Measurements from ENCODE around the gene ATF4. TPM values are rescaled to one million over a fixed set of nuclear protein-coding genes. Genes with fewer than 3 reads are reported as not detected.
A peak's percentile ranks its signal among the peaks of the same experiment; 100 is the strongest.

The ATF4 gene
- total RNA-seq, 2 experiments from 2014 or later: 518 to 536 TPM

- TF ChIP-seq CTCF (IDR thresholded peaks at IDR 0.05): no peak
- DNase-seq (no peak), ATAC-seq (no peak)
- CTCF ChIA-PET: interaction anchor here (0.8 to 17.7 kb wide), 11 partner anchors 11 to 438 kb away, joined by 3 to 323 read pairs (median 11); partner anchors contain the start of genes ATF4 and RPS19BP1
- Mint-ChIP-seq H3K9me3 (no peaks in the 10 kb centered on the region), H3K4me1 (ENCODE audit: low read depth) (peaks cover 3% of the 10 kb centered on the region), H3K4me3 (no peak overlapping the region), H3K36me3 (ENCODE audit: low read depth) (peaks cover 2% of the 10 kb centered on the region), H3K27ac (no peak overlapping the region), H3K27me3 (no peaks in the 10 kb centered on the region)
- POLR2A ChIA-PET: interaction anchor here (0.9 to 3.0 kb wide), 6 partner anchors 13 to 180 kb away, joined by 3 to 14 read pairs (median 9); partner anchors contain the start of gene ATF4
- intact Hi-C loops (cut with micrococcal nuclease): loop anchor here (5.0 kb wide), 1 partner anchor 35 kb away; the partner anchor contains the start of gene RPS19BP1
These were observed 22.9 kb upstream of the ATF4 start for GRCh38 chr22:39497429-39497828.

GRCh38 chr22:39498368-39498767 lies 22.0 kb upstream of the ATF4 start:
- Mint-ChIP-seq H3K4me1 (ENCODE audit: low read depth) (peaks cover 5% of the 10 kb centered on the region), H3K9me3 (no peaks in the 10 kb centered on the region), H3K36me3 (ENCODE audit: low read depth) (peaks cover 8% of the 10 kb centered on the region), H3K27me3 (no peaks in the 10 kb centered on the region), H3K4me3 (no peak overlapping the region), H3K27ac (no peak overlapping the region)
- no peak for TF ChIP-seq CTCF (IDR thresholded peaks at IDR 0.05)
- CTCF ChIA-PET: interaction anchor here (0.8 to 17.7 kb wide), 6 partner anchors 10 to 155 kb away, joined by 3 to 323 read pairs (median 5); partner anchors contain the start of gene RPS19BP1
- POLR2A ChIA-PET: interaction anchor here (1.8 to 3.0 kb wide), 3 partner anchors 12 to 25 kb away, joined by 4 to 14 read pairs (median 7); partner anchors contain the start of gene ATF4
- DNase-seq: no peak
- no peak for ATAC-seq
- intact Hi-C loops (cut with micrococcal nuclease): loop anchor here (5.0 kb wide), 1 partner anchor 34 kb away; the partner anchor contains the start of gene RPS19BP1

GRCh38 chr22:39498802-39499201 lies 21.6 kb upstream of the ATF4 start:
- TF ChIP-seq CTCF (IDR thresholded peaks at IDR 0.05): no peak
- no peak overlapping the region for H3K27ac Mint-ChIP-seq
- H3K36me3 Mint-ChIP-seq (ENCODE audit: low read depth): peaks cover 12% of the 10 kb centered on the region
- intact Hi-C loops (cut with micrococcal nuclease): loop anchor here (5.0 kb wide), 1 partner anchor 33 kb away; the partner anchor contains the start of gene RPS19BP1
- no peak for ATAC-seq
- DNase-seq: no peak
- H3K4me3 Mint-ChIP-seq: no peak overlapping the region
- peaks cover 10% of the 10 kb centered on the region for H3K4me1 Mint-ChIP-seq (ENCODE audit: low read depth)
- CTCF ChIA-PET: interaction anchor here (0.8 to 17.7 kb wide), 4 partner anchors 16 to 155 kb away, joined by 3 to 323 read pairs (median 5); partner anchors contain the start of gene RPS19BP1
- H3K27me3 Mint-ChIP-seq: no peaks in the 10 kb centered on the region
- POLR2A ChIA-PET: interaction anchor here (2.2 to 3.0 kb wide), 2 partner anchors 21 to 25 kb away, joined by 7 to 14 read pairs; partner anchors contain the start of gene ATF4
- H3K9me3 Mint-ChIP-seq: no peaks in the 10 kb centered on the region

GRCh38 chr22:39500101-39500500 lies 20.3 kb upstream of the ATF4 start:
- peaks cover 19% of the 10 kb centered on the region for H3K4me1 Mint-ChIP-seq (ENCODE audit: low read depth)
- ATAC-seq (no peak), DNase-seq (no peak)
- H3K36me3 Mint-ChIP-seq (ENCODE audit: low read depth): peaks cover 21% of the 10 kb centered on the region
- H3K9me3 Mint-ChIP-seq: no peaks in the 10 kb centered on the region
- ChIA-PET POLR2A (no interaction called here), CTCF (interaction anchor here (5.8 to 17.7 kb wide), 2 partner anchors 15 to 27 kb away, joined by 69 to 323 read pairs; partner anchors contain the start of gene RPS19BP1)
- intact Hi-C loops (cut with micrococcal nuclease): no loop called here
- H3K27ac Mint-ChIP-seq: no peak overlapping the region
- no peaks in the 10 kb centered on the region for H3K27me3 Mint-ChIP-seq
- H3K4me3 Mint-ChIP-seq: no peak overlapping the region
- no peak for TF ChIP-seq CTCF (IDR thresholded peaks at IDR 0.05)

GRCh38 chr22:39501644-39502108 lies 18.7 kb upstream of the ATF4 start:
- ChIA-PET POLR2A (interaction anchor here (0.6 to 4.4 kb wide), 11 partner anchors 9 to 66 kb away, joined by 3 to 48 read pairs (median 7); partner anchors contain the start of gene ATF4), CTCF (interaction anchor here (0.9 to 17.7 kb wide), 9 partner anchors 8 to 187 kb away, joined by 3 to 323 read pairs (median 4); partner anchors contain the start of gene RPS19BP1)
- Mint-ChIP-seq H3K4me1 (ENCODE audit: low read depth) (peaks cover 29% of the 10 kb centered on the region), H3K27me3 (no peaks in the 10 kb centered on the region), H3K4me3 (peak overlapping the region; percentile 80), H3K27ac (peak overlapping the region; percentile 93), H3K36me3 (ENCODE audit: low read depth) (peaks cover 35% of the 10 kb centered on the region), H3K9me3 (no peaks in the 10 kb centered on the region)
- ATAC-seq (no peak), DNase-seq (no peak)
- no peak for TF ChIP-seq CTCF (IDR thresholded peaks at IDR 0.05)
- intact Hi-C loops (cut with micrococcal nuclease): no loop called here
